Right hindlimb (tissue), 1 donor: Measurements from ENCODE around the gene CPNE5.
"Not testable (repeated sequence)": the region's sequence is repeated elsewhere in the genome, so short reads cannot be mapped to it uniquely, and the experiment has no call there.

ENCODE experiments used
- DNase-seq: peaks from one replicate; pipeline ENCODE4 v3.0.0-alpha.2; 2018

The CPNE5 gene

DNA sequence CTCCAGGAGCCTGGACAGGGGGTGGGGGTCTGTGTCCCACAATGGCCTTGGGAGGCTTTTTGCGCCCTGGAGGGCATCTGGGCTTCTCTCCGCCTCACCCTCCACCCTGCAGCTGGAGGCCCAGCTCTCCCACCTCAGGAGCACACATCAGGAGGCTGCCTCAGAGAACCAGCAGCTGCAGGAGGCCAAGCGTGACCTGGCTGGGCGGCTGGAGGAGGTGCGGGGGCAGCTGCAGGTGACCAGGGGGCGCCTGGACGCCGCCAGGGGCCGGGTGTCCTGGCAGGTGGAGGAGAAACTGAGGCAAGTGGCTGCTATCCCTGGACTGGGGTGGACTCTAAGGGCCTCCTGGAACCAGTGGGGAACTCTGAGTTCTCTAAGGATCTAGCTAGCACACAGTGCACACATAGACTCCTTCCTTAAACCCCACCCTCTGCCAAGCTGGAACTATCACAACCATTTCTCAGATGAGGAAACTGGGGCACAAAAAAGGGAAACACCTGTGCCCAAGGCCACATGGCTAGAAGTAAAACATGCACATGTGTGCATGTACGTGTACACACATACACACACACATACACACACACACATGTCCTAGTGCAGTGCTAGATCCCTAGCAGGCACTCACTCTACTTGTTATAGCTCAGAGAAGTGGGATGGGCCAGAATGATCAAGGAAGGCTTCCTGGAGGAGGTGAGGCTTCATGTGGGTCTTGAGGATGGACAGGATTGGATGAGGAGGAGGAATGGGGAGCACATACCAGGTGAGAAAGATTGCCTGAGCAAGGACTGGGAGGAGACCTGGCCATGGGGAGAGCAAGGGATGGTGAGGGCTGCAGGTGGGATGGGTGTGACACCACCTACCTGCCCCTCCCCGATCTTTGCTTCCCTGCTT is 118.7 kb downstream of the CPNE5 start:
- no peak for DNase-seq

GRCh38 chr6:36719126-36719525 is 120.1 kb downstream of the CPNE5 start:
- no peak for DNase-seq

GRCh38 chr6:36718560-36718959 is 120.7 kb downstream of the CPNE5 start:
- DNase-seq: no peak

DNA sequence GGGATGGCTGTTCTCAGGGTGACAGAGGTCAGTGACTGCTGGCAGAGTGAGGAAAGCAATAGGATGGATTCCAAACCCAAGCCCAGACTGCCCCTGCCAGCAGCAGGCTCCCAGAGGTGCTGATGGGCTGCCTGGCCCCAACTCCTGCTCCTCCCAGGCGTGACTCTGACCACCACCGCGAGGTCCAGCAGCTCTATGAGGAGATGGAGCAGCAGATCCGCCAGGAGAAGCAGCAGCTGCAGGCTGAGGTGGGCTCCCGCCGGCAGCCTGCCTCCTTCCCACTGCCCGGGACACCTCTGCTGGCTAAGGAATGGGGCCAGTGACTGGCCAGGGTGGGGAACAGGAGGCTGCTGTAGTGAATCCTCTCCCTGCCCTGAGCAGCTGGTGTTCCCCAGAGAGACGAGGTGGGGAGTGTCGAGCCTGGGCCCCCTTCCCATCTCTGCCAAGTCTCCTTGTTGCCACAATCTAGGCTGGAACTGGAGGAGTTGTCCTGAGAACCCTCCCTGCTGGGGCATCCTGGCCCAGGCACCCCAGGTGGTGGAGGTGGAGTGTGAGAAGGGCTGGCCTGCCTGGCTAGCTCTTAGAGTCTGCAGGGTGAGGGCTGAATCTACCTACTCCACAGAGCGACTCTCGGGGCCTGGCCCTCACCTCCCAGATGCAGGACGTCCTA is 121.2 kb downstream of the CPNE5 start:
- DNase-seq: no peak

DNA sequence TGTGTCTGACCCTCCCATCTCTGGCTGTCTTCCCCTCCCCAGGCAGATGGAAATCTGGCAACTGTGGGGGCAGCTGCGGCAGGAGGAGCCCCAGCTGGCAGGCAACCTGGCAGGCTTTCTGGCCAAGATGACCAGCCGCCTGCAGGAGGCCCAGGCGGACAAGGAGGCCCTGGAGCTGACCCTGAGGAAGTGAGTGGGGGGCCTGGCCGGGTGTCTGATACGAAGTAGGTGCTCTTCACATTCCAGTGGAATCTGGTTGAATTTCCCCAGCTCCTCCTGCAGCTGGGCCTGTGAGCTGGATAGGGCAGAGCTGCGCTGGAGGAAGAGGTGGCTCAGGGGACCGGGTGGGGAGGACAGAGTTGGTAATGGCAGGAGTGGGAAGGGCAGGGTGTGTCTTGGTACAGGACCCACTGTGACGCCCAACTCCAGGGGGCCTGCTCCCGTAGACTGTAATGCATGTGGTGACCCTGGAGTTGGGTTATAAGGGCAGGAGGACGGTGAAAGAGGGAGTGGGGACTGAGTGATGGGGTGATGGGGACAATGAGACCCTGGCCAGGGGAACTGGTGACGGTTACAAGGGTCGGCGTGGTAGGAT is 121.9 kb downstream of the CPNE5 start:
- no peak for DNase-seq

DNA sequence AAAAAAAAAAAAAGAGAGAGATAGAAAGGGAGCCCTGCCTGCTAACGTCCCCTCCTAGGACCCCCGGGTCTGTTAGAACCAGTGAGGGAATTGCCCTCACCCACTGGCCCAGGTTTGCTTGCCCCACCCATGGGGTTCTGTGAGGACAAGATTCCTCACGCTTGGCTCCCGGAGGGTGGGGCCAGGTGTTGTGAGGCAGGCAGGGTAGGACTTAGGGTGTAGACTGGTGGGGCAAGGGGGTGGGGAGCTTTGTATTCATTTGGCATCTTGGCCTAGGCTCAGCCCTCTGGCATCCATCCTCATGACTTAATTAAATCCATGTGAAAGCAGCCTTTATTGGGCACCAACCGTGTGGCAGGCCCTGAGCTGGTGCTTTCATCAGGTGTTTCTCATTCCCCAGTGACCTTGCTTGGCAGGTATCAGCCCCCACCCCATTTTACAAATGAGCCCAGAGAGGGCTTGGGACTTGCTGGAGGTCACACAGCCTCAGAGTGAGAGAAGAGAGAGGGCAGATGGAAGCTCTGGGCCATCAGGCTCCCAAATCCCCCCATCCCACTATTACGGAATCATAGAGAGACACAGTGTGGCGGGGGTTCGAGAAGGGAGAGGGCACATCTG is 122.7 kb downstream of the CPNE5 start:
- no peak for DNase-seq

- DNase-seq: no peak
These were observed 123.8 kb downstream of the CPNE5 start for GRCh38 chr6:36715469-36715868.

GRCh38 chr6:36714511-36714910 is 124.7 kb downstream of the CPNE5 start:
- no peak for DNase-seq

DNA sequence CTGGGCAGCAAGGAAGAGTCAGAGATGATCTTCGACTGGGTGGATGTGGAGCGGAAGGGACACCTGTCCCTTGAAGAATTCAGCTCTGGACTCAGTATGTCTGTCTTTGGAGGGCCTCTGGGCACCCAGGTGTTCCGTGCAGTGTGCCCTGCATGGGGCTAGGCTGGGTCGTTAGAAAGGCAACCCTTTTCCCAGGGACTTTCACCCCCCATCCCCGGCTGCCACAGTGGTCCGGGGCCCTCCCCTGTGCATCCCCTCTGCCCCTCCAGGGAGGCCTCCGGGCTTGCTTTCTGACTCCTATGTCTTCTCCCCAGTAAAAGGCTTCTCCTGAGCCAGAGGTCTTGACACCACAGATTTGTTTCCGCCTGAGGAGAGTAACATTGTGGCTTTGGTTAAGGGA is 125.4 kb downstream of the CPNE5 start:
- no peak for DNase-seq

- no peak for DNase-seq
These were observed 126.4 kb downstream of the CPNE5 start for GRCh38 chr6:36712816-36713215.

DNA sequence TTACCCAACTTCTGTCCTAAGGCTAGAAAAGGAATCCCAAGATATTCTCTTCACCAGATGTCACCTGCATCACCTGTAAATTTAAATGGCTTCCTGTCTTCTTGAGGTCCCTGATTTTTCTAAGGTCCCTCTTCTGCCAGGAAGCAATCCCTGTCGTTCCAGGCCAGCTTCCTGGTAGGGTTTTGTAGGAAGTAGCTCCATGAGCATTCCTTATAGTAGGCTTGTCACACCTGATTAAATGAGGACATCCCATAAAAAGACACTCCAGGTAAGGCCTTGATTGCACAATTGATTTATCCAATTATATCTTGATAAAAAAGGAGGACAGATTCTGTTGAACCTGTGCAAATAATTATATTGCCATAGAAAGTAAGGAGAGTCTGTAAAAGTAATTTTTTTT is 132.9 kb downstream of the CPNE5 start:
- DNase-seq: no peak

GRCh38 chr6:36704961-36705577 is 134.2 kb downstream of the CPNE5 start:
- DNase-seq: not testable (repeated sequence)

GRCh38 chr6:36703982-36704381 is 135.3 kb downstream of the CPNE5 start:
- no peak for DNase-seq

GRCh38 chr6:36703081-36703606 is 136.1 kb downstream of the CPNE5 start:
- no peak for DNase-seq

DNA sequence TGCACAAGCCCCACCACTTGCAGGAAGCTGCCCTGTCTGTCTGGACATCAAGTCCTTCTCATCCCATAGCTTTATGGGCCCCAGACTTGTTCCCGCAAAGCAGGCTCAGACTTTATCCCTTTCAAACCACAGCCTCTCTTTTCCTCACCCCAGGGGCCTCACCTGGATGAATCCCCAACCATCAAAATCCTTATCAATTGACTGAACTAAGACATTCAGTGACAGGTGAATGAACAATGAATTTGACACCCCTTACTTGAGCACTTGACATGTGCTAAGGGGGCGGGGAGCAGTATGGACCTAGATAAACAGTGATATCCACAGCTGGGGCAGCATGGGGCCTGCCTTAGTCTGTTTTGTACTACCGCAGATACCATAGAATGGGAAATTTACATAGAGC is 136.6 kb downstream of the CPNE5 start:
- no peak for DNase-seq

- DNase-seq: no peak
These were observed 137.7 kb downstream of the CPNE5 start for GRCh38 chr6:36701401-36701991.

DNA sequence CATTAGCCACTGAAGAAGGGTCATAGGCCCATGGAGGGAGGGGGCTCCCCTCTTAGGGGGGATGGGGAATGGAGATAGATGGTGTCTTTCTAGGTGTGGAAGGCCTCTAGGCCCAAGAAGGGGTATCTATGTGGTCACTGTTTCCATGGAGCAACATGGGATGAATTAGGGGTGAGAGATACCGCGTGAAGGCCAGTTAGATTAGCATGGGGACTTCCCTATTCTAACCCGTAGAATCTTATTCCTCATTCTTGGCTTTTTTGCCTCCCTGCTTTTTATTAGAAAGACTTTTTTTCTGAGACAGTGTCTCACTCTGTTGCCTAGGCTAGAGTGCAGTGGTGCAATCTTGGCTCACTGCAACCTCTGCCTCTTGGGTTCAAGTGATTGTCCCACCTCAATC is 138.4 kb downstream of the CPNE5 start:
- DNase-seq: no peak

GRCh38 chr6:36700071-36700812 is 139.0 kb downstream of the CPNE5 start:
- DNase-seq: no peak

GRCh38 chr6:36699348-36699747 is 139.9 kb downstream of the CPNE5 start:
- DNase-seq: no peak

DNA sequence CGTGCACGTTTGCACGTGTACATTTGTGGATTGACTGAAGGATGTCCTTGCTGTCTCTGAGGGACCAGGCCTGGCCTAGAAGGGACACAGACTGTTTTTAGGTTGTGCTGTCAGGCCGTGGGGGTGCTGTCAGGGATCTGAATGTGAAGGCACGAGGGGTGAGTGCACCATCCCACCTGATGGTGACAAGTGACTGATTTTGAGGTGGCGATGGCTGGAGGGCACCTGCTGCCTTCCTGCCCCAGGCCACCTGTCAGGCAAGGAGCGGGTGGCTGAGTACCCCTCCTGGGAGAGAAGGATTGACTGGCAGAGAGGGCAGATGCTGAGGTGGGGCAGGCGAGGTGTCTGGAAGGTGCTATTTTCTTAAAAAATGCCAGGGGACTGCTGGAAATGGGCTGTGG is 140.4 kb downstream of the CPNE5 start:
- no peak for DNase-seq

DNA sequence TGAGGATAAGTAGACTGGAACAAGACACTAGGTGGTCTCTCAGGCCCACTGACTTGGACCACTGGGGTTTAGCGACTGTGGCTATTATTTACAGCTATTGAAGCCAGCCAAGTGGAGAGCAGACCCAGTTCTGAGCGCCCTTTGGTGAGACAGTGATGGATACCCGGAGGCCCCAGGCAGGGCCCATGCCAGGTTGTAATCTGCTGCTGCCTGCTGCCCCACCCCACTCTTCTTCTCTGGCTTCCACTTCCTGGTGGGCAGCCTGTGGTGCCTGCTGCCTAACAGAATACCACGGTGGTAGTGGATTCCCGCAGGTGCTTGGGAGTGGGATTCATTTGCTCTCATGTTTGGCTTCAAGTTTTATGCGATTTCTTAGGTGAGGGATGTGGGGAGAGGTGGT is 141.0 kb downstream of the CPNE5 start:
- DNase-seq: no peak

DNA sequence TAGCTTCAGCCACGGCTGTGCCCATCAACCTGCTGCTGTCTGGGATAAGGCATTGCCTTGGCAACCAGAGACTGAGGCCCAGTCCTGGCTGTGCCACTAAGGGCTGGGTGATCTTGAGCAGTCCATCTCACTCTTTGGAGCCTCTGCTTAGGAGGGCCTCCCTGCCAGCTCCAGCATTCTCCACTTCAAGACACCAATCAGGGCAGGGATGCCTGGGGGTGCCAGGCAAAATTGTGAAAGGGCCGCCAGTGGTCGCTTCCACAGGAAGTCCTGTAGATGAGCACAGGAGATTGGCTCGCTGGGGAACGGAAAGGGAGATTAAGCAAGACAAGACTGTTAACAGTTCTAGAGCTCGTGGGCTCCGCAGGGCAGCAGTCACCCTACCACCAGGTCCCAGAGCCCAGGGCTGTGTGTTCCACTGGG is 141.8 kb downstream of the CPNE5 start, which contains the start of gene RAB44:
TSS of gene RAB44 (plus strand) at position 346 of the 423 bp plus-strand sequence. CDS start 6,410 bp downstream, outside the sequence.
- no peak for DNase-seq
